Liver (tissue), 3 donors: ENCODE results near the gene COQ8B.

Experiments used
- ATF3 ChIP-seq: IDR thresholded peaks from 2 replicates; pipeline ENCODE4 v1.6.1; 2016; ENCODE audit warnings: antibody characterized with exemption
- EGR1 ChIP-seq, 2 donors: IDR thresholded peaks; 2 replicates each; pipeline ENCODE4 v1.6.1; 2016 to 2018; ENCODE audit warnings: antibody characterized with exemption in 2 of 2, low read depth in 2 of 2
- GABPA ChIP-seq, 2 donors: IDR thresholded peaks in 1 of 2; conservative IDR thresholded peaks in 1 of 2; 2 replicates each; pipeline ENCODE4 v1.6.1; 2016; ENCODE audit warnings: antibody characterized with exemption in 2 of 2, mild to moderate bottlenecking in 1 of 2, moderate library complexity in 1 of 2
- HNF4G ChIP-seq: IDR thresholded peaks from 2 replicates; pipeline ENCODE4 v1.6.1; 2016; ENCODE audit warnings: antibody characterized with exemption
- NR2F2 ChIP-seq: IDR thresholded peaks from 2 replicates; pipeline ENCODE4 v1.6.1; 2016; ENCODE audit warnings: antibody characterized with exemption
- RAD21 ChIP-seq, 2 donors: IDR thresholded peaks; 2 replicates each; pipeline ENCODE4 v1.6.1; 2016; ENCODE audit warnings: antibody characterized with exemption in 2 of 2, mild to moderate bottlenecking in 2 of 2
- REST ChIP-seq: IDR thresholded peaks from 2 replicates; pipeline ENCODE4 v1.6.1; 2016; ENCODE audit warnings: antibody characterized with exemption, mild to moderate bottlenecking
- SP1 ChIP-seq: IDR thresholded peaks from 2 replicates; pipeline ENCODE4 v1.6.1; 2018; ENCODE audit warnings: antibody characterized with exemption, mild to moderate bottlenecking
- TAF1 ChIP-seq: conservative IDR thresholded peaks from 2 replicates; pipeline ENCODE4 v1.6.1; 2016; ENCODE audit warnings: antibody characterized with exemption, mild to moderate bottlenecking
- YY1 ChIP-seq: IDR thresholded peaks from 2 replicates; pipeline ENCODE4 v1.6.1; 2016; ENCODE audit warnings: antibody characterized with exemption, mild to moderate bottlenecking
- TF ChIP-seq, protein P1 (sequence below): IDR thresholded peaks from 2 replicates; pipeline ENCODE4 v1.6.1; 2016; ENCODE audit warnings: antibody characterized with exemption
- TF ChIP-seq, protein P2 (sequence below): IDR thresholded peaks from 2 replicates; pipeline ENCODE4 v1.6.1; 2016; ENCODE audit warnings: antibody characterized with exemption
- TF ChIP-seq, protein P3 (sequence below): fragments of 150-350 bp; IDR thresholded peaks from 2 replicates; pipeline ENCODE4 v1.5.1; 2017; ENCODE audit warnings: improper control_type of control experiment, low read depth, low read length; ENCODE audit not compliant: missing input control
- donor health status: healthy.
- donor health status: healthy.

- TF ChIP-seq, protein P1, sequence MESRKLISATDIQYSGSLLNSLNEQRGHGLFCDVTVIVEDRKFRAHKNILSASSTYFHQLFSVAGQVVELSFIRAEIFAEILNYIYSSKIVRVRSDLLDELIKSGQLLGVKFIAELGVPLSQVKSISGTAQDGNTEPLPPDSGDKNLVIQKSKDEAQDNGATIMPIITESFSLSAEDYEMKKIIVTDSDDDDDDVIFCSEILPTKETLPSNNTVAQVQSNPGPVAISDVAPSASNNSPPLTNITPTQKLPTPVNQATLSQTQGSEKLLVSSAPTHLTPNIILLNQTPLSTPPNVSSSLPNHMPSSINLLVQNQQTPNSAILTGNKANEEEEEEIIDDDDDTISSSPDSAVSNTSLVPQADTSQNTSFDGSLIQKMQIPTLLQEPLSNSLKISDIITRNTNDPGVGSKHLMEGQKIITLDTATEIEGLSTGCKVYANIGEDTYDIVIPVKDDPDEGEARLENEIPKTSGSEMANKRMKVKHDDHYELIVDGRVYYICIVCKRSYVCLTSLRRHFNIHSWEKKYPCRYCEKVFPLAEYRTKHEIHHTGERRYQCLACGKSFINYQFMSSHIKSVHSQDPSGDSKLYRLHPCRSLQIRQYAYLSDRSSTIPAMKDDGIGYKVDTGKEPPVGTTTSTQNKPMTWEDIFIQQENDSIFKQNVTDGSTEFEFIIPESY, result no peak
- TF ChIP-seq YY1 (no peak), SP1 (no peak), TAF1 (no peak), REST (no peak), GABPA (IDR thresholded peaks at IDR 0.05 in 1 of 2, conservative IDR thresholded peaks at IDR 0.05 in 1 of 2) (no peak), RAD21 (IDR thresholded peaks at IDR 0.05) (no peak), ATF3 (no peak), EGR1 (IDR thresholded peaks at IDR 0.05; ENCODE audit: low read depth in 2 of 2) (no peak), NR2F2 (no peak), HNF4G (no peak)
- TF ChIP-seq, protein P2, sequence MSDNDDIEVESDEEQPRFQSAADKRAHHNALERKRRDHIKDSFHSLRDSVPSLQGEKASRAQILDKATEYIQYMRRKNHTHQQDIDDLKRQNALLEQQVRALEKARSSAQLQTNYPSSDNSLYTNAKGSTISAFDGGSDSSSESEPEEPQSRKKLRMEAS, result no peak
- TF ChIP-seq, protein P3, sequence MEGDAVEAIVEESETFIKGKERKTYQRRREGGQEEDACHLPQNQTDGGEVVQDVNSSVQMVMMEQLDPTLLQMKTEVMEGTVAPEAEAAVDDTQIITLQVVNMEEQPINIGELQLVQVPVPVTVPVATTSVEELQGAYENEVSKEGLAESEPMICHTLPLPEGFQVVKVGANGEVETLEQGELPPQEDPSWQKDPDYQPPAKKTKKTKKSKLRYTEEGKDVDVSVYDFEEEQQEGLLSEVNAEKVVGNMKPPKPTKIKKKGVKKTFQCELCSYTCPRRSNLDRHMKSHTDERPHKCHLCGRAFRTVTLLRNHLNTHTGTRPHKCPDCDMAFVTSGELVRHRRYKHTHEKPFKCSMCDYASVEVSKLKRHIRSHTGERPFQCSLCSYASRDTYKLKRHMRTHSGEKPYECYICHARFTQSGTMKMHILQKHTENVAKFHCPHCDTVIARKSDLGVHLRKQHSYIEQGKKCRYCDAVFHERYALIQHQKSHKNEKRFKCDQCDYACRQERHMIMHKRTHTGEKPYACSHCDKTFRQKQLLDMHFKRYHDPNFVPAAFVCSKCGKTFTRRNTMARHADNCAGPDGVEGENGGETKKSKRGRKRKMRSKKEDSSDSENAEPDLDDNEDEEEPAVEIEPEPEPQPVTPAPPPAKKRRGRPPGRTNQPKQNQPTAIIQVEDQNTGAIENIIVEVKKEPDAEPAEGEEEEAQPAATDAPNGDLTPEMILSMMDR, result no peak
These were observed 25.1 kb downstream of the COQ8B start for GRCh38 chr19:40691421-40692211.
